Measurements from ENCODE around the gene KCNE4. TPM values are rescaled to one million over a fixed set of nuclear protein-coding genes. Genes with fewer than 3 reads are reported as not detected.

The KCNE4 gene
- total RNA-seq, 2 donors from 2014 or later: not detected

GRCh38 chr2:223034221-223034975 lies 17.6 kb upstream of the KCNE4 start:
- Mint-ChIP-seq H3K36me3 (no peaks in the 10 kb centered on the region), H3K27ac (no peak overlapping the region), H3K9me3 (peaks cover 13 to 19% of the 10 kb centered on the region in 2 donors)
- DNase-seq (ENCODE audit: low spot score in 2 of 2): no peak
- ATAC-seq: no peak

- Mint-ChIP-seq H3K9me3 (peaks cover 9 to 18% of the 10 kb centered on the region in 2 donors), H3K27ac (no peak overlapping the region), H3K36me3 (no peaks in the 10 kb centered on the region)
- no peak for ATAC-seq
- no peak for DNase-seq (ENCODE audit: low spot score in 2 of 2)
Observed at GRCh38 chr2:223036790-223037444, 15.1 kb upstream of the KCNE4 start.

- H3K36me3 Mint-ChIP-seq: no peaks in the 10 kb centered on the region
- ATAC-seq (no peak), DNase-seq (ENCODE audit: low spot score in 2 of 2) (no peak)
- no peak overlapping the region for H3K27ac Mint-ChIP-seq
- peaks cover 4 to 13% of the 10 kb centered on the region in 2 donors for H3K9me3 Mint-ChIP-seq
Observed at GRCh38 chr2:223037445-223037800, 14.6 kb upstream of the KCNE4 start.

- no peaks in the 10 kb centered on the region for H3K36me3 Mint-ChIP-seq
- no peak overlapping the region for H3K27ac Mint-ChIP-seq
- H3K9me3 Mint-ChIP-seq: peaks cover 0 to under 1% of the 10 kb centered on the region in 2 donors
- no peak for ATAC-seq
- DNase-seq (ENCODE audit: low spot score in 2 of 2): no peak
Observed at GRCh38 chr2:223039618-223040017, 12.4 kb upstream of the KCNE4 start.

- Mint-ChIP-seq H3K36me3 (no peaks in the 10 kb centered on the region), H3K27ac (no peak overlapping the region), H3K9me3 (no peaks in the 10 kb centered on the region)
- ATAC-seq (no peak), DNase-seq (ENCODE audit: low spot score in 2 of 2) (no peak)
Observed at GRCh38 chr2:223040527-223040926, 11.5 kb upstream of the KCNE4 start.

GRCh38 chr2:223041527-223042109 lies 10.4 kb upstream of the KCNE4 start:
- Mint-ChIP-seq H3K36me3 (no peaks in the 10 kb centered on the region), H3K9me3 (no peaks in the 10 kb centered on the region), H3K27ac (no peak overlapping the region)
- no peak for DNase-seq (ENCODE audit: low spot score in 2 of 2)
- ATAC-seq: no peak

- no peak for DNase-seq (ENCODE audit: low spot score in 2 of 2)
- no peaks in the 10 kb centered on the region for H3K36me3 Mint-ChIP-seq
- no peaks in the 10 kb centered on the region for H3K9me3 Mint-ChIP-seq
- ATAC-seq: no peak
- no peak overlapping the region for H3K27ac Mint-ChIP-seq
Observed at GRCh38 chr2:223042284-223042683, 9.7 kb upstream of the KCNE4 start.

- DNase-seq (ENCODE audit: low spot score in 2 of 2) (no peak), ATAC-seq (no peak)
- no peaks in the 10 kb centered on the region for H3K36me3 Mint-ChIP-seq
- no peak overlapping the region for H3K27ac Mint-ChIP-seq
- no peaks in the 10 kb centered on the region for H3K9me3 Mint-ChIP-seq
Observed at GRCh38 chr2:223042704-223043118, 9.3 kb upstream of the KCNE4 start.

- Mint-ChIP-seq H3K9me3 (no peaks in the 10 kb centered on the region), H3K36me3 (no peaks in the 10 kb centered on the region), H3K27ac (no peak overlapping the region)
- ATAC-seq: no peak
- no peak for DNase-seq (ENCODE audit: low spot score in 2 of 2)
Observed at GRCh38 chr2:223043164-223043941, 8.6 kb upstream of the KCNE4 start.

- ATAC-seq: no peak
- H3K9me3 Mint-ChIP-seq: no peaks in the 10 kb centered on the region
- no peak for DNase-seq (ENCODE audit: low spot score in 2 of 2)
- H3K27ac Mint-ChIP-seq: no peak overlapping the region
- no peaks in the 10 kb centered on the region for H3K36me3 Mint-ChIP-seq
Observed at GRCh38 chr2:223044092-223044836, 7.7 kb upstream of the KCNE4 start.

- no peak for DNase-seq (ENCODE audit: low spot score in 2 of 2)
- Mint-ChIP-seq H3K9me3 (peaks cover 0 to under 1% of the 10 kb centered on the region in 2 donors), H3K27ac (no peak overlapping the region), H3K36me3 (no peaks in the 10 kb centered on the region)
- ATAC-seq: no peak
Observed at GRCh38 chr2:223044916-223045700, 6.9 kb upstream of the KCNE4 start.

- ATAC-seq: no peak
- no peaks in the 10 kb centered on the region for H3K36me3 Mint-ChIP-seq
- DNase-seq (ENCODE audit: low spot score in 2 of 2): no peak
- H3K27ac Mint-ChIP-seq: no peak overlapping the region
- peaks cover 0 to 3% of the 10 kb centered on the region in 2 donors for H3K9me3 Mint-ChIP-seq
Observed at GRCh38 chr2:223046470-223047040, 5.4 kb upstream of the KCNE4 start.

- DNase-seq (ENCODE audit: low spot score in 2 of 2) (no peak), ATAC-seq (no peak)
- no peaks in the 10 kb centered on the region for H3K36me3 Mint-ChIP-seq
- H3K27ac Mint-ChIP-seq: no peak overlapping the region
- peaks cover 0 to 3% of the 10 kb centered on the region in 2 donors for H3K9me3 Mint-ChIP-seq
Observed at GRCh38 chr2:223047260-223047761, 4.7 kb upstream of the KCNE4 start.

GRCh38 chr2:223048519-223048918 lies 3.5 kb upstream of the KCNE4 start:
- Mint-ChIP-seq H3K36me3 (no peaks in the 10 kb centered on the region), H3K9me3 (peaks cover 0 to 3% of the 10 kb centered on the region in 2 donors), H3K27ac (no peak overlapping the region)
- peak in 1 of 2 donors; percentile 38 for ATAC-seq
- DNase-seq (ENCODE audit: low spot score in 2 of 2): no peak

GRCh38 chr2:223049356-223049755 lies 2.6 kb upstream of the KCNE4 start:
- Mint-ChIP-seq H3K9me3 (peaks cover 0 to 3% of the 10 kb centered on the region in 2 donors), H3K27ac (no peak overlapping the region), H3K36me3 (no peaks in the 10 kb centered on the region)
- no peak for ATAC-seq
- no peak for DNase-seq (ENCODE audit: low spot score in 2 of 2)
